Smooth muscle cell (in vitro differentiated cells): ENCODE measurements around the gene GLCCI1. TPM values are rescaled to one million over a fixed set of nuclear protein-coding genes. Genes with fewer than 3 reads are reported as not detected.

Experiments
- DNase-seq: peaks from one replicate; lab custom pipeline; 2025; ENCODE audit not compliant: unreplicated experiment; lab: John Stamatoyannopoulos, UW
- H2AFZ ChIP-seq: fragments of 200-600 bp; sonication (generic); 2 replicates; pipeline ENCODE4 v1.6.0; 2016; ENCODE audit warnings: antibody characterized with exemption, low read depth, mild to moderate bottlenecking
- H3F3A ChIP-seq: fragments of 200-600 bp; sonication (generic); 2 replicates; pipeline ENCODE4 v1.6.0; 2017; ENCODE audit warnings: antibody characterized with exemption, low read depth
- H3K27ac ChIP-seq: fragments of 200-600 bp; sonication (generic); 2 replicates; pipeline ENCODE4 v1.5.1; 2016; ENCODE audit warnings: low read depth, mild to moderate bottlenecking
- H3K27me3 ChIP-seq: fragments of 200-600 bp; sonication (generic); 2 replicates; pipeline ENCODE4 v1.6.1; 2016; ENCODE audit warnings: low read depth, mild to moderate bottlenecking
- H3K36me3 ChIP-seq: fragments of 200-600 bp; sonication (generic); 2 replicates; pipeline ENCODE4 v1.5.1; 2016; ENCODE audit warnings: low read depth
- H3K4me1 ChIP-seq: fragments of 200-600 bp; sonication (generic); 2 replicates; pipeline ENCODE4 v1.5.1; 2016; ENCODE audit warnings: low read depth
- H3K4me2 ChIP-seq: fragments of 200-600 bp; sonication (generic); 2 replicates; pipeline ENCODE4 v1.6.0; 2016; ENCODE audit warnings: mild to moderate bottlenecking
- H3K4me3 ChIP-seq: fragments of 200-600 bp; sonication (generic); 2 replicates; pipeline ENCODE4 v1.5.1; 2016; ENCODE audit warnings: mild to moderate bottlenecking
- H3K79me2 ChIP-seq: fragments of 200-600 bp; sonication (generic); 2 replicates; pipeline ENCODE4 v1.6.0; 2016; ENCODE audit warnings: low read depth, mild to moderate bottlenecking
- H3K9ac ChIP-seq: fragments of 200-600 bp; sonication (generic); 2 replicates; pipeline ENCODE4 v1.6.0; 2016; ENCODE audit warnings: low read depth
- H3K9me3 ChIP-seq: fragments of 200-600 bp; sonication (generic); replicated peaks from 2 replicates; pipeline ENCODE4 v1.5.1; 2016; ENCODE audit warnings: low read depth
- H4K20me1 ChIP-seq: fragments of 200-600 bp; sonication (generic); 2 replicates; pipeline ENCODE4 v1.6.0; 2016; ENCODE audit warnings: low read depth
- CTCF ChIP-seq: fragments of 200-600 bp; sonication (generic); IDR thresholded peaks from 2 replicates; pipeline ENCODE4 v1.5.1; 2017; ENCODE audit warnings: borderline replicate concordance, mild to moderate bottlenecking, antibody characterized with exemption; ENCODE audit not compliant: insufficient read depth, poor library complexity, severe bottlenecking
- WGBS: methylation state at CpG from one replicate; pipeline ENCODE4 v1.1.7; 2016; ENCODE audit warnings: low lambda C conversion rate; 5-methylcytosine and 5-hydroxymethylcytosine counted together
- polyA plus RNA-seq: library from polyadenylated mRNA; unstranded; fragments of >200 nt; fragmentation: Nextera tagmentation; extraction: Ambion mirVana; gene quantifications from 2 replicates; pipeline ENCODE4 v1.2.1, GENCODE V29; 2016
- total RNA-seq: library from RNA; depleted of rRNA; stranded (reverse); fragments of >200 nt; gene quantifications from 2 replicates; pipeline ENCODE4 v1.2.3, GENCODE V29; 2014

The GLCCI1 gene
- total and polyA plus RNA-seq, 2 experiments from 2014 or later = 39.0 to 69.9 TPM

- Histone ChIP-seq H2AFZ (no peak overlapping the region), H3K4me3 (no peak overlapping the region), H3K9ac (no peak overlapping the region), H3F3A (no peaks in the 10 kb centered on the region), H3K4me1 (no peaks in the 10 kb centered on the region), H3K79me2 (no peaks in the 10 kb centered on the region), H4K20me1 (no peaks in the 10 kb centered on the region), H3K9me3 (no peaks in the 10 kb centered on the region), H3K27ac (no peak overlapping the region), H3K27me3 (no peaks in the 10 kb centered on the region), H3K36me3 (no peaks in the 10 kb centered on the region), H3K4me2 (no peak overlapping the region)
- no peak for DNase-seq
- no peak for TF ChIP-seq CTCF
- 72% methylated on average over 2 of the region's 2 CpGs for WGBS
These were observed 158.1 kb downstream of the GLCCI1 start for GRCh38 chr7:8126601-8127167.

GRCh38 chr7:8128449-8129317 lies 160.1 kb downstream of the GLCCI1 start:
- H3K4me3 ChIP-seq = no peak overlapping the region
- 92% methylated on average over 12 of the region's 12 CpGs for WGBS
- H3K9ac ChIP-seq = no peak overlapping the region

GRCh38 chr7:8129318-8129659 lies 160.7 kb downstream of the GLCCI1 start:
- WGBS = 67% methylated on average over 1 of the region's 1 CpG
- DNase-seq = no peak
- Histone ChIP-seq H3K27ac (no peak overlapping the region), H3K4me3 (no peak overlapping the region), H3K79me2 (no peaks in the 10 kb centered on the region), H3K27me3 (no peaks in the 10 kb centered on the region), H4K20me1 (no peaks in the 10 kb centered on the region), H2AFZ (no peak overlapping the region), H3K9me3 (no peaks in the 10 kb centered on the region), H3F3A (no peaks in the 10 kb centered on the region), H3K4me1 (no peaks in the 10 kb centered on the region), H3K36me3 (no peaks in the 10 kb centered on the region), H3K9ac (no peak overlapping the region), H3K4me2 (no peak overlapping the region)
- TF ChIP-seq CTCF = no peak

More at GRCh38 chr7:8128449-8129317, 160.1 kb downstream of the GLCCI1 start:
- H4K20me1 ChIP-seq = no peaks in the 10 kb centered on the region
- no peaks in the 10 kb centered on the region for H3F3A ChIP-seq
- no peak for DNase-seq
- H3K27ac ChIP-seq = no peak overlapping the region
- no peak for TF ChIP-seq CTCF
- H3K4me2 ChIP-seq = no peak overlapping the region
- no peak overlapping the region for H2AFZ ChIP-seq
- no peaks in the 10 kb centered on the region for H3K4me1 ChIP-seq
- no peaks in the 10 kb centered on the region for H3K79me2 ChIP-seq
- no peaks in the 10 kb centered on the region for H3K9me3 ChIP-seq
- no peaks in the 10 kb centered on the region for H3K27me3 ChIP-seq
- H3K36me3 ChIP-seq = no peaks in the 10 kb centered on the region
